CD4-positive, alpha-beta T cell treated with Interleukin-2 at 100 ng/mL for 4 hours (primary cell): ENCODE data around the gene CORO2B.

Experiments
- DNase-seq: peaks from one replicate; pipeline ENCODE4 v3.0.0-alpha.2; 2020; ENCODE audit warnings: low spot score

Gene CORO2B

DNA sequence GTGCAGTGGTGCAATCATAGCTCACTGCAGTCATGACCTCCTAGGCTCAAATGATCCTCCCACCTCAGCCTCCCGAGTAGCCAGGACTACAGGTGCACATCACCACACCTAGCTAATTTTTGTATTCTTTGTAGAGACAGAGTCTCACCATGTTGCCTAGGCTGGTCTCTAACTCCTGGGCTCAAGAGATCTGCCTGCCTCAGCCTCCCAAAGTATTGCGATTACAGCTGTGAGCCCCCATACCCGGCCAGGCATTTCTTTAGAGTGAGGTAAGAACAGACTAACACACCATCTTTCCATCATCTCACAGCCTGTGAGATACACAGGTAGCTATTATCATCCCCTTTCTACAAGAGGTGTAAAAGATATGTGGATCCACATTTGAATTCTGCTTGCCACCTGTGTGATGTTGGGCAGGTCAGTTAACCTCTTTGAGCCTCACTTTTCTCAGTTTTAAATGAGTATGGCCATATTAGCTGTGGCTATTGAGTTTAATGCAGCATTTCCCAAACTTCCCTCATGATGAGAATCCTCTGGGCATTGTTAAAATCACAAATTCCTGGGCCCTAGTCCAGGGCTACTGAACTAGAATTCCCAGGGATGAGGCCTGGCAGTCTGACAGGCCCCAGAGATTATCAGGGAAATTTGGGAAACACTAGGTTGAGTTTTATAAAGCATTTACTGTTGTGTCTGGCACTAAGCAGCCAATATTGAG lies 195.9 kb downstream of the CORO2B start:
- no peak for DNase-seq

DNA sequence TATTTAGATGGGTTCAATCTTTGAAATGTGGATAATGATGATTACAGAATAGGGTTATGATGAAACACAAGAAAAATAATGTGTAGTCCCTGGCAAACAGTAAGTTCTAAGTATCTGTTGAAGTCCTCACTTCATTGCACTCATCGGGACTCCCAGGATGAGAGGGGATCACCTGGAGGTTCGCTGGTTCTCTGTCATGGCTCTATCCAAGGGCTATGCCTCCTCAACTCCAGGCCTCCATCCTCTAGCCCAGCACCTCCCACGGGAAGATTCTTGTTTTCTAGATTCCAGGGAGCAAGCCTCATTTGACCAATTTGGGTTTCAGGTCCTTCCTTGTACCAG lies 196.4 kb downstream of the CORO2B start:
- no peak for DNase-seq

DNA sequence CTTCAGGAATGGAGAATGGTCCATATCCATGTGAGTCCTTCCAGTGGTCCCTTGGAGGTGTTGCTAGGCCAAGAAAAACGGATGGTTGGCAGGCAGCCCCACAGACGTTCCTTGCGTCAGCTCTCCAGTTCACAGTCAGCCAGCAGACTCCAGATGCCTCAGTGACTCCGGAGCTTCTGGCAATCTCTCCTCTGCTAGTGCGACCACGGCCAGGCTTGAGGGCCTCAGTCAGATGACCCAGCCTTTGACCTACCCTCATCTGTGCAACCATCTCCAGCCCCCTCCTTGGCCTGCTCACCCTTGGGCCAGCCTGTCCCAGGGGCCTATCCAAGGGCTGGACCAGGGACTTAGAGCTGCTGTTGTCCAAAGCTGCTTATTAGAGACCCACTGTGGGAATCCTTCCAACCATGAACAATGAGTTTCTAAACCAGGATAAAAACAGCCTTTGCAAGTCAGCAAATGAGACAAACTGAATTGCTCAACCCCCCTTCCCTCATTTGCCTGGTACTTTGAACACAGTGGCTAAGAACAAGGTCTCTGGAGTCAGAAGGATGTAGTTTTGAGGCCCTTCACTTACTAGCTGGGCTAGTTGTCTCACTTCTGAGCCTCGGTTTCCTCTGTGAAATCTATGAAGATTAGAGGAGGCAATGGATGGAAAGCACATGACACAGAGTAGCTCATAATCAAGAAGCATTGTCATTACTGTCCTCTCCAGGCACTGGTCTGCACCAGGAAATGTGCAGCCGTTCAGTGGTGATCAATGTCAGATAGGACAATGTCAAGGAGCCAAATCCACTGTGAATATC lies 197.1 kb downstream of the CORO2B start:
- DNase-seq = no peak

DNA sequence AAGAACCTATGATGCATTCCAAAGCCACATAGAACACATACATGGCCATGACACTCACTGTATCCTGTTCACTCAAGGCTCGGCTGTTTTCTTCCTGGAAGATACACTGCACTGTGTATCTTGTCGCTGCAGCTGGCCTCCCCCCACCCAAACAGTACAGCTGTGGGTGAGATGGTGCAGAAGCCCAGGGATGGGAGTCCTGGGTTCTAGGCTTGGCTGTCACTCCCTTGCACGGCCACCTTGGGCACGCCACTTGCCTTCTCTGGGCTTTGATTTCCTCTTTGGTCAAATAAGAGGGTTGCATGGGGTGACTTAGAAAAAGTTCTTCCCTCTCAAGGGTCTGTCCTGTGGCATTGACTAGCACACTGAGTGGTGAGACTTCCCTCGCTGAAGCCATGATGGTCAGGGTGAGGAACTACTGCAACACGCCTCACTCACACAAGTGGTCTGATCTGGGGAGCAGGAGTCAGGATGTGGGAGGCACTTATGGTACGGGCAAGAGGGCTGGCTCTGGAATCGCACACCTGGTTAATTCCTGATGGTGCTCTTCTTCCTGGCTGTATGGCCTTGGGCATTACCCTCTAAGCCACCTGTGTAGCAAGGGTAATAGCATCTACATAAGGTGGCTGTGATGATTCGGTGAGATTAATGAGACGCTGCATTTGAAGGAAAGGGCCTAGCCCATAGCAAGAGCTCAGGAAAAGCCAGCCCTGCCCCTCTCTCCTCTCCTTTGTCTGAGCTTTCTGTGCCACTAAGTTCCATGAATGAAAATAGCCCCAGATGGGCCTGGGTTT lies 197.9 kb downstream of the CORO2B start:
- DNase-seq = no peak
